ENCODE measurements around the gene QSOX1.

QSOX1 gene

GRCh38 chr1:180217006-180217405 lies 62.3 kb downstream of the QSOX1 start:
- DNase-seq, result no peak

GRCh38 chr1:180218806-180219765 lies 64.4 kb downstream of the QSOX1 start:
- DNase-seq, result no peak

DNA sequence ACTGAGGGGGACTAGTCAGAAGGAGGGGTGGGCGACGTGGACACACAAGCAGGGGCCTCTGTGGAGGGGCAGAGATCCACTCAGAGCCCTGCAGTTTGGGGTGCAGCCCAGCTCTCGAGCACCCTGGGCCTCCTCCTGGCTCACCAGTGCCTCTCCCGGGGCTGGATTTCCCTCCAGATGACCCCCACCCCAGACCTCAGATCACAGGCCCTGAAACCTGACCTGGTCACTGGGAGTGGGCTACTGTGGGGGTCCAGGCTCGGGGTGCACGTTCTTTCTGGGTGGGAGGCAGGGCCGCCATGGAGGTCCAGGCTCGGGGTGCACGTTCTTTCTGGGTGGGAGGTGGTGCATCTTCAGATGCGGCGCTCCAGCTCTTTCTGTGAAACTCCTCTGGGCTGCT lies 65.1 kb downstream of the QSOX1 start:
- DNase-seq, result no peak

DNA sequence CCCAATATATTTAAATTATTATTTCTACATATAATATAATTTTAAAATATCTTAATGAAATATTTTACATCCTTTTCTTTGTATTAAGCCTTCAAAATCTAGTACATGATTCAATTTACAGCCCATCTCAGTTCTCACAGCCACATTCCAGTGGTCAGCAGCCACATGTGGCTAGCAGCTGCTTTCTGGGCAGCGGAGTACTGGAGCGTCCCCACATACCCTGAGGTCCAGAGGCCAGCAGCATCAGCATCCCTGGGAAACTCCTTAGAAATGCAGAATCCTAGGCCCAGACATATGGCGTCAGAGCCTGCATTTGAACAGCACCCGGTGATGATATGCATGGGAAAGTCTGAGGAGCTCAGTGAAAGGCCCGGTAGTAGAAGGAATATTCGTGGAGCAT lies 66.8 kb downstream of the QSOX1 start:
- no peak for DNase-seq

DNA sequence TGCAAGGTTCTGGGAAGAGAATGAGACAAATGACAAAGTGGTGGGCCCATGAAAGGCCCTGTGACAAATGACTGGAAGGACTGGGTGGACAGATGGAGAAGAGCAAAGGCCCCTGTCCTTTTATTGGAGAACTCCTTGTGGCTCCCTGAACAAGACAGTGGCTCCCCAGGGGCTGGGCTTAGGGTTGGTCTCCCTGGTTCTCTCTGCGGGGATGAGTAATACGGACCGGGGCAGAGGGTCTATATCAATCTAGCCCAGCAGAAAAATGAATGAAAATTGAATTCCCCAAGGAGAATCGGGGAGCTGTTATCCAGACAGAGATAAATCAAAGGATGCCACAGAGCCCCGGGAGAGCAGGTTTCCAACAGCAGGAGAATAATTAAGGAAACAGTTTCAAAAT lies 70.2 kb downstream of the QSOX1 start:
- DNase-seq, result no peak

DNA sequence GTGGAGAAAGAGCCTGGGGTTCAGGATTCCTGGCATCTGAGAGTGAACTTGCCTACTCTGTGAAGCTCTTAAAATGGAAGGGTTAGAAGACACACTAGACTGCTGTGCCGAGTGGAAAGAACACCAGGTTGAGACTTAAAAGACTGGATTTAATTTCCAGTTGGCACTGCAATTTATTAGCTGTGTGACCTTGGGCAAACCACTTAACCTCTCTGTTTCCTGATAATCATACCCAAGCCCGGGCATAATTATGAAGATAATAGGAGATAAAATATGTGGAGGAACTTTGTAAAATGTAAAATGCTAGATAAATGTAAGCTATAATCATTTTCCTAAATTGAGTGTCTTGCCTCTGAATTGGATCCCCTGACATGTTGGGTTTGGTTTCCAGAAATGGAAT lies 70.7 kb downstream of the QSOX1 start:
- no peak for DNase-seq

GRCh38 chr1:180227861-180228647 lies 73.4 kb downstream of the QSOX1 start:
- no peak for DNase-seq

DNA sequence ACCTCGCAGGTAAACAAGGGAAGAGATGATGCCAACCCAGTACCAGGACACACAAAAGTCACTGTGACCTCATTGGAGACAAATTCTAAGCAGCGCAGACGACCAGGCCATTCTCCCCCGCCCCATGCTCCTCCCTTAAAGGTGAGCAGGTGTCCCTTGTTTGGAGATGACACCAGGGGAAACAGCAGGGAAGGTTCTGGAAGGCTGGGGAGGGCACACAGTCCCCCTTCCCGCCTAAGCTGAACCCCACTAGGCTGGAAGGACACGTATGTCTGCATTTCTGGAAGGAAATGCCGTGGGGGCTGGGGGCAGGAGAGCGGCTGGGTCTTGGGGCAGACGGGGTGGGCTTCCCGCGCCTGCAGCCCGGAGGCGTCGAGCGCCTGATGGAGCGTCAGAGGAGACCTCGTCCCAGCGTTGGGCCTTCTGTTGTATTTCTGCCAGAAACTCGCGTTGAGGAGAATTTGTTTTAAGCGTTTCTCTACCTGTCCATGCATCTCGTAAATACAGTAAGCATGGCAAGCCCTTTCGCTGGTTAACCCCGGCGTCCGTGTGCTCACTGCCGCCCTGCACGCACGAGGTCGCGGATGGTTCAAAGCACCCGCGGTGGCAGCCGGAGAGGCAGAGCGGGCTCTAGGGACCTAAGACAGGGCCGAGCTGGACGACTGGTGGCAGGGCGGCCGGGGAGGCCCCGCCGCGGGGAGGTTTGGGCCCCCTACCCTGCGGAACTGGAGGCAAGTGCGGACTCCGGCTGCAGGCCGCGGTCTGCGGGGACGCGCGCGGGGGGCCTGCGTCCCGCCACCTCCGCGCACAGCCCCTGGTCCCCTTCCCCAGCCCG lies 74.2 kb downstream of the QSOX1 start:
- DNase-seq, result peak in 2 of 3 experiments; percentile 67 to 74

- DNase-seq, result peak in 2 of 3 experiments; percentile 65 to 74
These were observed 75.1 kb downstream of the QSOX1 start, which contains the start of gene LHX4 for GRCh38 chr1:180229483-180230415. Gene LHX4 (plus strand): TSS chr1:180230264. CDS start chr1:180230530, 266 bp downstream.

- DNase-seq, result peak in 1 of 3 experiments; percentile 63
These were observed 75.7 kb downstream of the QSOX1 start for GRCh38 chr1:180230416-180230790.

- DNase-seq, result peak in 2 of 3 experiments; percentile 58 to 65
These were observed 76.3 kb downstream of the QSOX1 start for GRCh38 chr1:180230791-180231505.

GRCh38 chr1:180231506-180231921 lies 76.8 kb downstream of the QSOX1 start:
- DNase-seq, result peak in 2 of 3 experiments; percentile 63 to 65

DNA sequence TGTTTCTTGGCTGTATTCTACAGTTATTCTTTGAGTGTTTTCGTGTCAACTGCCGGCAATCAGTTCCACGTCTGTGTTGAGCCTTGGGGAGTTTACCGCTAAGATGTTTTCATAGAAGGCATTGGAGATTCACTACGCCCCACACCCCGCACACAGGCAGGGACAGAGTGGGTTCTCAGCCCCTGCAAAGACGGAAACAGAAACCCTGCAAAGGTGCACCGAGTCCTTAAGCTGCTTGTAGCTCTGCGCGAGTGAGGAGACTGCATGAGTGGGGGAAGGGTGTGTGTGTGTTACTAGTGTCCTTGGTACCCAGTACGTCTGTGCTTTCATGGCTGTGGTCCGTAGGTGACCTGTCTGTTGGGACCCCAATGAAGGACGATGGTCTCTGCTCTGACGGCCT lies 77.3 kb downstream of the QSOX1 start:
- no peak for DNase-seq

DNA sequence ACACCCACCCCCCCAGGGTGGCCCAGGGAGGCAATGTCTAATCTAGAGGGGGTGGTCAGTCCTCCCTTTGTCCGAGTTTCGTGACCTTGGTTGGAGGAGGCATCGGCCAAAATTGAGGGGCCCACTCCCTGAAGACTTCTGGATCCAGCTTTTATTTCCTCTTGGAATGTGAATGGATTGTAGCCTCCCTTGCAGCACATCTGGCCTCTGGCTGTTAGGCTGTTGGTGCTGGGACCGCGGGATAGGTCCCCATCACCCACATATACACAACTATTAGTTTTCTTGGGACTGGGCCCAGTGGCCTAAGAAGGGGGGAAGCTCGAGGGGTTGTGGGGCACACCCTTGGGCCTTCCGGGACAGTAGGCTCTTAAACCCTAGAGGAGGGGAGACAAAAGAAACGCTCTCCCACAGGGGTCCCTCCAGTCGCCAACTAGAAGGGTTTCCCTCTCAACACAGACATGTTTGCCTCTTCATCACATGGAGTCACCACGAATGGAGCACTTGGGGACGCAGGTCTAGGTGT lies 77.9 kb downstream of the QSOX1 start:
- DNase-seq, result no peak

DNA sequence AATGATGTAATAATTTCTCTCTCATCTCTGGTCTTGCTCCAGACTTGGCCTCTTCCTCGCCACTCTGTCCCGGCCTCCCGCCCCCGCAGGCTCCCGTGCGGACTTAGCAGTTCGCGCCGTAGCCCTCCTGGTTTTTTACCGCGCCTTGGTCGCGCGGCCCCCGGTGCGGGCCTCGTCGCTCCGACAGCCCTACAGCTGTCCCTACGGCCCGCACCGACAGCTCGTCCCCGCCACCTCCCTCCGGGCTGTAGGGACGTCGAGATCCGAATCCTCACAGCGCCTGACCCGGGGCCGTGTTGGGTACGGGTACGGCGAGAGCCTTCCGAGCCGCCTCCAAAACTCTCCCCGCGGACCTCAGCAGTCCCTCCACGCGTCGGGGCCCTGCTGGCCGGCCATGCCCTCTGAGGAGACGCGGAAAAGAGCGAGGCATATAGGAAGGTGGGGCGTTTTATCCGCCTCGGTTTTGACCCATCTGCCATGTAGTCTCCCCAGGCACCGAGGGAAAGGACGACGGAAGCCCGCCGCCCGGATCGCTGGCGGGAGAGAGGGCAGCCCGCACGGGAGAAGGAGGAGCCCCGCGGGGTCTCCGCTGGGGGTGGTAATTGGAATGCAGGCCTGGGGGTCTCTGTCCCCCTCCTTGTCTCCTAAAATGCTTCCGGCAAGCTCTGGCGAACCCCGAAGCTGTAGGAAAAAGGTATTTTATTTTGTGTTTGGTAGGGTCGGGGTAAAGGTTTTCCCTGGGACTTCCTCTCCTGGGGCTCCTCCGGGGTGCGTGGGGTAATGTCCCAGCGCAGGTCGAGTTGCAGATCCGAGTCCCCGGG lies 78.7 kb downstream of the QSOX1 start:
- no peak for DNase-seq

GRCh38 chr1:180234369-180235076 lies 79.9 kb downstream of the QSOX1 start:
- no peak for DNase-seq

DNA sequence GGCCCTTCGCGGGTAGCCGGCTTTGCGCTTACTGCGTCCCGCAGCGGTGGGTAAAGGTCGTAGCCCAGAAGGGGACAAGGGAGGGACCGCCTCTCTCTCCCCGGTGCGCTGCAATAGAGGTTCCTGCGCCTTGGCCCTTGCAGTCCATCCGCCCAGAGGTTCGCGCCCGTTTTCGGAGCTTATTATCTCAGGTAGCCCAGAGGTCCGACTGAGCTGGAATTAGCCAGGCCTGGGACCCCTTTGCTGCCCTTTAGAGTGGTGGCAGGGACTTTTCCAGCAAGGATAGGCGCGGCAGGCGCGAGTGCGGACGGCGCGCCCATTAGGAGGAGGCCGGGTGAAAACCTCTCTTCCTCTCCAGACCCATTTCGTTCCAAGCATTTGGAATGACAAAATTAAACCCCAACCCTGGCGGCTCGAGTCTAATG lies 80.4 kb downstream of the QSOX1 start:
- DNase-seq, result no peak

DNA sequence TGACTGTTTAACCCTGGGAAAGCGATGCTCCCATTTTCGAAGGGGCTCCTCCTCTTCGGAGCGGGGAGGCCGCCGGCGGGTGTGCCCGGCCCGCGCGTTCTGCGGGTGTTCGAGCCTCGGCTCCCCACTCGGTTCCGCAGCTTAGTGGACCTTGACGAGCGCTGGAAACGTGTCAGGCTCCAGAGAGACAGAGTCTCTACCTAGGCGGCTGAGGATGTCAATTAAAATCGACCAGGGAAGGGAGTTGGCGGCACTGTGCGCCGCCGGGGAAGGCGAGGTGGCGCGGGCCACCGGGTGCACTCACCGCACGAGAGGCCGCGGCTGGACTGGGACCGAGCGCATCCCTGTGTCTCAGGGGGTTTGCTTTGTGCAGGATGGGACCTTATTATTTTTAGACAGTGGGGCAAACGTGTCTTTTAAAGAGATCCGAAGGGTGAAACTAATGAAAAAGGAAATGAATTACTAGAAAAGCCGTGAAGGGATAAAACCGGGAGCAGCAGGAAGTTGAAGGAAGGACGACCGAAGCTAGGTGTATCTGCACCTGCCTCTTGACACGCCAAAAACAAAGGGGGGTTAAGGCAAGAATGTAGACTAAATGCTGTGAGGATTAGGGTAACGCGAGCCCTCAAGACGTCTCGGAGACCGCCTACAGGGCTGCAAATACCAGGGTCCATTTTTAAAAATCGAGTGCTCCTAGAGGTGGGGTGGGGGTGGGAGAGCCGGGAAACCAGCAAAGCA lies 81.0 kb downstream of the QSOX1 start:
- DNase-seq, result no peak
